SJCRH30 (cell line): Measurements from ENCODE around the gene ILF3. TPM values are rescaled to one million over a fixed set of nuclear protein-coding genes. Genes with fewer than 3 reads are reported as not detected.
A peak's percentile ranks its signal among the peaks of the same experiment; 100 is the strongest.

Experiments
- DNase-seq, 2 experiments: peaks; one replicate each; pipeline ENCODE4 v3.0.0-alpha.2; 2015 to 2020
- H3K27ac ChIP-seq: fragments of 250-450 bp; sonication (Bioruptor Pico); 2 replicates; pipeline ENCODE4 v1.5.1; 2020; ENCODE audit warnings: mild to moderate bottlenecking, moderate library complexity
- H3K27me3 ChIP-seq: fragments of 250-450 bp; sonication (Bioruptor Pico); 2 replicates; pipeline ENCODE4 v1.5.1; 2020; ENCODE audit warnings: mild to moderate bottlenecking, moderate library complexity
- H3K36me3 ChIP-seq: fragments of 250-450 bp; sonication (Bioruptor Pico); 2 replicates; pipeline ENCODE4 v1.5.1; 2020; ENCODE audit warnings: mild to moderate bottlenecking, moderate library complexity
- H3K4me1 ChIP-seq: fragments of 250-450 bp; sonication (Bioruptor Pico); 2 replicates; pipeline ENCODE4 v1.5.1; 2020; ENCODE audit warnings: mild to moderate bottlenecking, moderate library complexity
- H3K4me3 ChIP-seq: fragments of 250-450 bp; sonication (Bioruptor Pico); 2 replicates; pipeline ENCODE4 v1.5.1; 2020; ENCODE audit warnings: mild to moderate bottlenecking, moderate library complexity
- H3K9me3 ChIP-seq: fragments of 250-450 bp; sonication (Bioruptor Pico); replicated peaks from 2 replicates; pipeline ENCODE4 v1.5.1; 2020; ENCODE audit warnings: mild to moderate bottlenecking, moderate library complexity
- total RNA-seq: library from RNA; depleted of rRNA; stranded (reverse); fragments of >200 nt; shearing (Covaris generic); gene quantifications from 2 replicates; pipeline ENCODE4 v1.2.3, GENCODE V29; 2014

The ILF3 gene
- total RNA-seq, 1 experiment from 2014 or later = 302 TPM

DNA sequence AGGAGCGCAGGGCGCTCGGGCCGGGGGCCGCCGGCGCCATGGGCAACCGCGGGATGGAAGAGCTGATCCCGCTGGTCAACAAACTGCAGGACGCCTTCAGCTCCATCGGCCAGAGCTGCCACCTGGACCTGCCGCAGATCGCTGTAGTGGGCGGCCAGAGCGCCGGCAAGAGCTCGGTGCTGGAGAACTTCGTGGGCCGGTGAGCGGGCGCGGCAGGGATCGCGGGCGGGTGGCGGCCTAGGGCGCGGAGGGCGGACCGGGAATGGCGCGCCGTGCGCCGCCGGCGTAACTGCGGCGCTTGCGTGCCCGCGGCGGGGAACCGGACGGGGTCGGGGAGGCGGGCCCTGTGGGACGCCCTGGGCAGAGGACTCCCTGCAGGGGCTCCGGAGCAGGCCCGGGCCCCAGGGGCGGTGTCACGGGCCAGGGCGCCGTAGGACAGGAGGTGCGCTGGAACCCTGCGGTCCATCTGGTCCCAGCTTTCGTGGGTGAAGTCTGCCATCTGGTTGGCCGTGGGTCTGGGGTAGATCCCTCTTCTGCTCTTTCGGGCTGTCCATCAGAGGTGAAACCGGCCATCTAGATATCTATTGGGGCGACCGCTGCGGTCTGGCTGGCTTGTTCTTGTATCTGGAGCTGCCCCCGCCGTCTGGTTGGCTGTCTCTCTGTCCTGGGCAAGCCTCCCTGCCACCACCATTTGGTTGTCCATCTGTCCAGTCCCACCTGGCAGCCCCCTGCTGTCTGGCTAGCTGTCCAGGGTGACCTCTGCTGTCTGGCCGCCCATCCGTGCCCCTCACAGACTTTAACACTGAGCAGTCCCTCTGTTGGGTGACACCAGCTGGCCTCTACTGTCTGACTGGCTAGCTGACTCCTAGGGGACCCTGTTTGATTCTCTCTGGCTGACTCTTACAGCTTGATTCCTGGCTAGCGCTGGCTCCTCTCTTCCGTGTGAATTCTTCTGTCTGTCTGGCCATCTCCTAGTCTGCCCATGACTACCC, 64.4 kb downstream of the ILF3 start:
- H3K4me3 ChIP-seq = peak overlapping the region; percentile 83
- DNase-seq = peak; percentile 57 to 58
- H3K9me3 ChIP-seq = no peaks in the 10 kb centered on the region
- H3K27me3 ChIP-seq = no peaks in the 10 kb centered on the region
- peak overlapping the region; percentile 55; the same call in 1 of the 2 replicates for H3K27ac ChIP-seq
- H3K4me1 ChIP-seq = no peaks in the 10 kb centered on the region
- no peaks in the 10 kb centered on the region for H3K36me3 ChIP-seq

DNA sequence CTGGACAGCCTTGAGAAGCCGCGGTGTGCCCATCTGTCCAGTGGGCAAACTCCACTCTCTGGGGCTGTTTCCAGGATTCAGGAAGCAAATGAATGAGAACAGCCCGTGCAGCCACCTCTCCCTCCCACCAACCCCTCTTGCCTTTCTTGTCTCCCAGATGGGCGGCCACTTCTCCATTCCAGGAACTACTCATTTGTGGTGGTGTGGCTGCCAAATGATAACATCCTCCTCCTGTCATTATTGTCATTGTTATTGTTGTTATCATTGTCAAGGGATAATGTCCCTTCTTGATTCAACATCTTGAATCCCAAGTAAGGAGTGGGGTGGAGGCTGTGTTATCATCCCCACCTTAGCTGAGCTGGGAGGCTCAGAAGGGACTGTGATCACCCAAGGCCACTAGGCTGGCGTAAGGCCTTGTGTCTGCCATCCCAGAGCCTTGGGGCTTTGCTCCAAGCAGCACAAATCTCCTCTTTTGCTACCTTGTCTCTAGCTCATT, 65.4 kb downstream of the ILF3 start:
- no peaks in the 10 kb centered on the region for H3K27me3 ChIP-seq
- DNase-seq = no peak
- H3K4me1 ChIP-seq = no peaks in the 10 kb centered on the region
- H3K4me3 ChIP-seq = peak overlapping the region; percentile 83
- H3K9me3 ChIP-seq = no peaks in the 10 kb centered on the region
- H3K36me3 ChIP-seq = no peaks in the 10 kb centered on the region
- no peak overlapping the region for H3K27ac ChIP-seq

DNA sequence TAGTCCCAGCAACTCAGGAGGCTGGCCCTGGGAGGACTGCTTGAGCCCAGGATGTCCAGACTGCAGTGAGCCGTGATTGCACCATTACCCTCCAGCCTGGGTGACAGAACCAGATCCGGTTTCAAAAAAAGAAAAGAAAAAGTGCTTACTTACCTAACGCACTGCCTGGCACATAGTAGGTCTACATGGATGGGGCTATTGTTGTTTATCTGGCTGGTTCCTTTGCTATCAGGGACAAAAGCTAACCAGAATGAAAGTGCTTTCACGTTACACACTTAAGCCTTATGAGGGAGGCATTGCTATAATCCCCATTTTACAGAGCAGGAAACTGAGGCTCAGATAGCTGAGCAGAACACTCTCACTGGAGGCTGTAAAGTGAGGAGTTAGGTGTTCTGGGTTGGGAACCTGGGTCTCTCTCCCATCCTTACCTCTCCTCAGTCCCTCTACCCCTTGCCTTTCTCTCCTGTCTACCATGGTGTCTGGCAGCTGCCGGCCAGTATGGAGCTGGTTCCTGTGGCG, 66.5 kb downstream of the ILF3 start:
- Histone ChIP-seq H3K4me1 (no peaks in the 10 kb centered on the region), H3K4me3 (no peak overlapping the region), H3K9me3 (no peaks in the 10 kb centered on the region), H3K27me3 (no peaks in the 10 kb centered on the region), H3K27ac (no peak overlapping the region), H3K36me3 (no peaks in the 10 kb centered on the region)
- DNase-seq = no peak

DNA sequence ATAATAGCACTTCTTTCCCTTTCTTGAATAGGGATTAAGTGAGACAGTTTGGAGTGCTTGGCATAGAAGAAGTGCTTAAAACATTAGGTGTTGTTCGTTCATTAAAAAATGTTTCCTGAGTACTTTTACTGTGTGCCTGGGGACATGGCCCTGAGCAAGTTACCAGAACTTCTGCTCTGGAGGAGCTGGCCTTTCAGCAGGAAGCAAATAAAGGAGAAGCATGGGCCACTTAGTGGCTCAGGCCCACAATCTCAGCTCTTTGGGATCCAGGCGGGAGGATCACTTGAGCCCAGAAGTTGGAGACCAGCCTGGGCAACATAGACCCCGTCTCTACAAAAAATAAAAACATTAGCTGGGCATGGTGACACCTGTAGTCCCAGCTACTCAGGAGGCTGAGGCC, 69.4 kb downstream of the ILF3 start:
- Histone ChIP-seq H3K27me3 (no peaks in the 10 kb centered on the region), H3K4me1 (no peaks in the 10 kb centered on the region), H3K4me3 (no peak overlapping the region), H3K27ac (no peak overlapping the region), H3K9me3 (no peaks in the 10 kb centered on the region), H3K36me3 (no peaks in the 10 kb centered on the region)
- DNase-seq = no peak

DNA sequence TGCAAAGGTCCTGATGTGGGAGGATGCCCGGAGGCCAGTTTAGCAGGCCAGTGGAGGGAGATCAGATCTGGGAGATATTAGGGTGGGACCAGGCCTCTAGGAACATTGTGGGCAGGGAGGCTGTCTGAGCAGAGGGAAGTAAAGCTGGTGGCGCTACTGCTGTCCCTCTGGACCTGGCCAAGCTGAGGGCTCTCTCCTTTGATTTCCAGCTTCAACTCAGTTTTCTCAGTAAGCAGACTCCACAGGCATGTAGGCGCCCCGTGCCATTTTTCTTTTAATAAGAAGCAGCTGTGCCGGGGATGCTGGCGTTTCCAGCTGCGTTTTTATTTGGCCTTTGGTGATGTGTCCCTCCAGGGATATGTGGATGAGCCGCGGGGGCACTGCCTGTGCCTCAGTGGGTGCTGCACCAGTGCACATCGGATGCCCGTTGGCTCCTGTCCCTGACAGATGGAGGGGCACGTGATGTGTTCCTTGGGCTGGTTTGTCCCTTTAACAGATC, 70.5 kb downstream of the ILF3 start:
- Histone ChIP-seq H3K36me3 (no peaks in the 10 kb centered on the region), H3K9me3 (no peaks in the 10 kb centered on the region), H3K4me3 (no peak overlapping the region), H3K27me3 (no peaks in the 10 kb centered on the region), H3K4me1 (no peaks in the 10 kb centered on the region), H3K27ac (no peak overlapping the region)
- DNase-seq = no peak

DNA sequence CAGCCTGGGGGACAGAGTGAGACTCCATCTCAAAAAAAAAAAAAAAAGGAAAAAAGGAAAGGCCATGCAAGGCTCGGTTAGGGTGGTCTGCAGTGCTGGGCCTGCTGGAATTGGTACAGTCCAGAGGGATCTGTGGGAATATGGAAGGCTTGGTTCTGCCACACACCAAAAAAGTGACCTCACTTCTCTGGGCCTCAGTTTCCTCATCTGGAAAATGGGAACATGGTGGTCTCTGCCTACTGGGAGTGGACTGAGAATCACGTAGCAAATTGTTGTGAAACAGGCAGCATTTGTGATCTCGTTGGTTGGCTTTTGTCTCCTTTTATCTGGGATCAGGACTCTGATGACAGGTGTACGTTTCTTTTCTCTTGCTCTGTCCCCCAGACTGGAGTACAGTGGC, 71.3 kb downstream of the ILF3 start:
- no peaks in the 10 kb centered on the region for H3K36me3 ChIP-seq
- no peaks in the 10 kb centered on the region for H3K4me1 ChIP-seq
- H3K9me3 ChIP-seq = no peaks in the 10 kb centered on the region
- no peaks in the 10 kb centered on the region for H3K27me3 ChIP-seq
- H3K4me3 ChIP-seq = no peak overlapping the region
- DNase-seq = no peak
- H3K27ac ChIP-seq = no peak overlapping the region

DNA sequence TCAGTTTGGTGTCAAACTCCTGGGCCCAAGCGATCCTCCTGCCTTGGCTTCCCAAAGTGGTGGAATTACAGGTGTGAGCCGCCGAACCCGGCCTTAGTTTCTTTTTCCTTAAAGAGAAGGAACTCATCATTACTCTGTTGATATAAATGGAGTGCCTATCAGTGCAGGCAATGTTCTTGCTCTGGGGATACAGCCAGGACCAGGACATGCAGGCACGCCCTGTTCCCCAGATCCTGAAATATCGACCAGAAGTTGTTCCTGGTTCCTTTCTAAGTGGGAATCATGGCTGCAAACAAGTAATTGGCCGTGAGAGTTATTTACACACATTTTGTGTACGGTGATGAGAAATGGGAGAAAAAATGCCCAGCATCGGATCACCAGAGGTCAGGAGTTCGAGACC, 72.1 kb downstream of the ILF3 start:
- no peaks in the 10 kb centered on the region for H3K9me3 ChIP-seq

DNA sequence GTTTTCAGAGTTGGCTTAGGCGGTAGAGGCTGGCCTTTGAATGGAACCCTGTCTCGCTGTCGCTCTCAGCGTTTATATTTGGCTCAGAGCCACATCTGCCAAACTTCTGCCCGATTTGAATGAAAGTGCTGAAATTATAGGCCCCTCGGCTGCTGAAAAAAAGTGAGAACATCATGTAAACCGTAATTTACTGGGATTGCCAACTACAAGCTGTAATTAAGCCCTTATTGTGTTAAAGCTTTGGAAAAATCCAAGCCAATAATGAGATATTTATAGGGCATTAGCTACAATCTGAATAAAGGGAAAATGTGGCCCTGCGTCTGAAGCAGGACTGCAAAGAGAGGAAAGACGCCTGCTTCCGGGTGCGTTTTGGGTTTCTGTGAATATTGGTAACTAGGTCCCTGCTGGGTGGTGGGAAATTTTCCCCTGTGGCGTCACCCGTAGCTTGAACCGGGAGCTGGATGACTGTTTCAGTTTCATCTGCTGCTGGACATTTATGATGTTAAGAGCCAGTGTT, 73.6 kb downstream of the ILF3 start:
- Histone ChIP-seq H3K4me3 (no peak overlapping the region), H3K36me3 (no peaks in the 10 kb centered on the region), H3K27me3 (no peaks in the 10 kb centered on the region), H3K9me3 (no peaks in the 10 kb centered on the region), H3K27ac (no peak overlapping the region), H3K4me1 (no peaks in the 10 kb centered on the region)
- DNase-seq = no peak

More for the DNA sequence above, 72.1 kb downstream of the ILF3 start:
- H3K4me1 ChIP-seq = no peaks in the 10 kb centered on the region
- no peak overlapping the region for H3K4me3 ChIP-seq
- H3K27ac ChIP-seq = no peak overlapping the region
- DNase-seq = no peak
- no peaks in the 10 kb centered on the region for H3K27me3 ChIP-seq
- no peaks in the 10 kb centered on the region for H3K36me3 ChIP-seq

DNA sequence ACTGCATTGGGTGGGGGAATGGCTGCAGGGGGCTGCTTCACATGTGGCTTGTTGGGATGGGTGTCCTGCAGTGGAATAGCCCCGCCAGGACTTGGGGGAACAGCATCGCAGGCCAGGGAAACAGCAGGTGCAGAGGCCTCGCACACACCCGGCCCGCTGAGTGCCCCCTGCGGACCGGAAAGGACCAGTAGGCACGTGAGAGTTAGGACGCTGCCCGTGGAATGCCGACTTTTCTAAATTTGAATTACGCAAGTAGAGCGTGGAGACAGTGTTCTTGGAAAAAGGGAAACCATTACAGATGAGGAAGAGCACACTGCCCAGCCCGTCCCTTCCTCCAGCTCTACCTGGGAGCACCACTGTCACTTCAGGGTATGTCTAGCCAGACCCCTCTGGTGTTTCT, 75.3 kb downstream of the ILF3 start:
- no peaks in the 10 kb centered on the region for H3K4me1 ChIP-seq
- H3K4me3 ChIP-seq = no peak overlapping the region
- H3K27ac ChIP-seq = no peak overlapping the region
- no peaks in the 10 kb centered on the region for H3K9me3 ChIP-seq
- no peak for DNase-seq
- H3K27me3 ChIP-seq = no peaks in the 10 kb centered on the region
- H3K36me3 ChIP-seq = no peaks in the 10 kb centered on the region

DNA sequence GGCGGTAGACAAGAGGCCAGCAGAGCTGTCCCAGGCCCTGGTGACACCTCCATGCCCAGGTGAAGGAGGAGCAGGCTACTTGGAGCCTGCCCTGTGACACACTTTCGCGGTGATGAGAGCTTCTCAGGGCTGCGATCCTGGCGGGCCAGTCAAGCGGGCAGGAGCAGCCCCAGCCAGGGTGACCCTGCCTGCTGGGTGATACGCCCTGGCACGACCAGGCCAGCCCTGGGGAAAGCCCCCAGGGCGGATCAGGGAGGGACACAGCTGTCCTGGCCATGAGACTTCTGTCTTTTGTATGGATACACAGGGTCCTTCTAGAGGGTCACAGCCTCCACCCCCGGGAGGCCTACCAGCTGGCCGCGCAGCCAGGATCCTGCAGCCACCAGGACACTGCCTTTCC, 76.8 kb downstream of the ILF3 start:
- H3K27ac ChIP-seq = no peak overlapping the region
- H3K9me3 ChIP-seq = no peaks in the 10 kb centered on the region
- no peaks in the 10 kb centered on the region for H3K4me1 ChIP-seq
- no peak overlapping the region for H3K4me3 ChIP-seq
- H3K36me3 ChIP-seq = no peaks in the 10 kb centered on the region
- H3K27me3 ChIP-seq = no peaks in the 10 kb centered on the region
- no peak for DNase-seq

DNA sequence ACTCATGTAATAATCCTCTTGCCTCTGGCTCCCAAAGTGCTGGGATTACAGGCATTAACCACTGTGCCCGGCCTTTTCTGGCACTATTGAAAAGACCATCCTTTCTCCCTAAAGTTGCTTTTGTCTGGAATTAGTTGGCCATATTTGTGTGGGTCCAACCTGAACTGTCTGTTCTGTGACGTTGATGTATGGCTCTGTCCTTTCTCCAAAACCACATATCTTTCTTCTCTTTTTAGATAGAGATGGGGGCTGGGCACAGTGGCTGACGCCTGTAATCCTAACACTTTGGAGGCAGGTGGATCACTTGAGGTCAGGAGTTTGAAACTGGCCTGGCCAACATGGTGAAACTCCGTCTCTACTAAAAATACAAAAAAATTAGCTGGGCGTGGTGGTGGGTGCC, 81.6 kb downstream of the ILF3 start:
- no peaks in the 10 kb centered on the region for H3K4me1 ChIP-seq
- no peaks in the 10 kb centered on the region for H3K9me3 ChIP-seq
- H3K27me3 ChIP-seq = no peaks in the 10 kb centered on the region
- peaks cover 7% of the 10 kb centered on the region; the same call in 1 of the 2 replicates for H3K36me3 ChIP-seq
- DNase-seq = no peak
- H3K4me3 ChIP-seq = no peak overlapping the region
- H3K27ac ChIP-seq = no peak overlapping the region

DNA sequence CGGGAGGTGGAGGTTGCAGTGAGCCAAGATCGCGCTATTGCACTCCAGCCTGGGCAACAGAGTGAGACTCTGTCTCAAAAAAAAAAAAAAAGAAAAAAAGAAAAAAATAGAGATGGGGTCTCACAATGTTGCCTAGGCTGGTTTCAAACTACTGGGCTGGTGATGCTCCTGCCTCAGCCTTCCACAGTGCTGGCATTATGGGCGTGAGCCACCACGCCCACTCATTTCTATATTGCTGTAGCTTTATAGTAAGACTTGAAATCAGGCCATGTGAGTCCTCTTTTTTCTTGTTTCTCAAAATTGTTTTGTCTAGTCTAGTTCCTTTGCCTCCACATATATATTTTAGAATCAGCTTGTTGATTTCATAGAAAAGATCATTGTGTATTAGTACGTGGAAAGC, 82.0 kb downstream of the ILF3 start:
- H3K9me3 ChIP-seq = no peaks in the 10 kb centered on the region
- no peak overlapping the region for H3K4me3 ChIP-seq
- no peak overlapping the region for H3K27ac ChIP-seq
- H3K36me3 ChIP-seq = peaks cover 7% of the 10 kb centered on the region; the same call in 1 of the 2 replicates
- no peak for DNase-seq
- H3K27me3 ChIP-seq = no peaks in the 10 kb centered on the region
- H3K4me1 ChIP-seq = no peaks in the 10 kb centered on the region

DNA sequence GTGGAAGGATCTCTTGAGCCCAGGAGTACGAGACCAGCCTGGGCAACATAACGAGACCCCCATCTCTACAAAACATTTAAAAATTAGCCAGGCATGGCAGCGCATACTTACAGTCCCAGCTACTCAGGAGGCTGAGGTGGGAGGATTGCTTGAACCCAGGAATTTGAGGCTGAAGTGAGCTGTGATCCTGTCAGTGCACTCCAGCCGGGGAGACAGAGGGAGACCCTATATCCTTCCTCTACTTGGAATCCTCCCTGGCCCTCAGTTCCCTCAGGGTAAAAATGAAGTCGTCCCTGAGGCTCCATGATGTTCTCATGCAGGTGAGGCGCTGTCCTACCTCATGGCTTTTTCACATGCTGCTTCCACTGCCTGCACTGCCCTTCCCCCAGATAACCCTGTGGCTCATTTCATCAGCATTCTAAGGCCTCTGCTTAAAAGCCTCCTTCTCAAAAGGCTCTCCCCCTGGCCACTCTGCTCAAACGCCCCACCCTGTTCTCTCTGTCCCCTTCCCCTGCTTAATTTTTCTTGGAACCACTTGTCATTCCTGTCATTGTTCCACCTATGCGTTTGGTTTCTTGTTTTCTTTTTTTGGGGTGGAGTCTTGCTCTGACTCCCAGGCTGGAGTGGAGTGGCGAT, 82.9 kb downstream of the ILF3 start:
- DNase-seq = no peak
- H3K27me3 ChIP-seq = no peaks in the 10 kb centered on the region
- no peak overlapping the region for H3K4me3 ChIP-seq
- no peaks in the 10 kb centered on the region for H3K4me1 ChIP-seq
- H3K36me3 ChIP-seq = peaks cover 7% of the 10 kb centered on the region; the same call in 1 of the 2 replicates
- H3K27ac ChIP-seq = no peak overlapping the region
- H3K9me3 ChIP-seq = no peaks in the 10 kb centered on the region

DNA sequence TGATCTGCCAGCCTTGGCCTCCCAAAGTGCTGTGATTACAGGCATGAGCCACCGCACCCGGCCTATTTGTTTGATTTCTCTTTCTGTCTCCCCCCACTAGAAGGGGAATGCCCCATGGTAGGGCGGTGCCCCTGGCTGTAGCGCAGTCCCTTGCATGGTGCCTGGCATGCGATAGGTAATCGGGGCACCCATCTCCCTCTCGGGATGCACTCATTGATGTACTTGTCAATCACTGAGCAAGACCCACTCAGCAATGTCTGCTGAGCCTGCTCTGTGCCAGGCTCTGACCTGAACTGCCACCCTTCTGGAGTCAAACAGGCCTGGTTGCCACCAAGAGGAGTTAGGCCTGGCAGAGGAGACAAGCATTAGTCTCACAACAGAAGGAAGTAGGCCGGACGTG, 83.6 kb downstream of the ILF3 start:
- Histone ChIP-seq H3K27me3 (no peaks in the 10 kb centered on the region), H3K27ac (no peak overlapping the region), H3K4me1 (no peaks in the 10 kb centered on the region), H3K4me3 (no peak overlapping the region), H3K9me3 (no peaks in the 10 kb centered on the region), H3K36me3 (peaks cover 7% of the 10 kb centered on the region; the same call in 1 of the 2 replicates)
- no peak for DNase-seq

DNA sequence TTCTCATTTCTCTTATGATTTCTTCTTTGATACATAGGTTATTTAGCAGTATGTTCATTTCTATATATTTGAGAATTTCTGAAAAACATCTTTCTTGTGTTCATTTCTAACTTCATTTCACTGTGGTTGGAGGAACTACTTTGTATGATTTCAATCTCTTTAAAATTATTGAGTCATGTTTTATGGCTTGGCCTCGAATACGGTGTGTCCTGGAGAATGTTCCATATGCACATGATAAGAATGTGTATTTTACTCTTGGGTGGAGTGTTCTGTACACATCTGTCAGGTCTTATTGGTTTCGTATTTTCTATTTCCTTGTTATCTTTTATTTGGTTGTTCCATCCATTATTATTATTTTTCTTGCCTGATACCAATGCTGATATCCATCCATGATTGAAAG, 86.7 kb downstream of the ILF3 start:
- Histone ChIP-seq H3K27ac (no peak overlapping the region), H3K4me3 (no peak overlapping the region), H3K4me1 (peaks cover 10% of the 10 kb centered on the region; the same call in 1 of the 2 replicates), H3K9me3 (no peaks in the 10 kb centered on the region), H3K27me3 (no peaks in the 10 kb centered on the region), H3K36me3 (peaks cover 7% of the 10 kb centered on the region; the same call in 1 of the 2 replicates)
- DNase-seq = no peak
